Testis (tissue), 2 donors: ENCODE data around the gene KCNAB1.

Experiments
- POLR2A ChIP-seq: fragments of 450-650 bp; IDR thresholded peaks from one replicate; pipeline ENCODE4 v1.6.1; 2017; ENCODE audit warnings: antibody characterized with exemption, mild to moderate bottlenecking, moderate library complexity
- TF ChIP-seq, protein P1 (sequence below), 3 experiments: fragments of 450-650 bp in 2 of 3; fragments of 200-600 bp in 1 of 3; sonication (generic) in 1 of 3; IDR thresholded peaks; one replicate each; pipeline ENCODE4 v1.5.1; 2016 to 2019; ENCODE audit warnings: antibody characterized with exemption in 3 of 3, mild to moderate bottlenecking in 2 of 3, moderate library complexity in 1 of 3

DNA sequence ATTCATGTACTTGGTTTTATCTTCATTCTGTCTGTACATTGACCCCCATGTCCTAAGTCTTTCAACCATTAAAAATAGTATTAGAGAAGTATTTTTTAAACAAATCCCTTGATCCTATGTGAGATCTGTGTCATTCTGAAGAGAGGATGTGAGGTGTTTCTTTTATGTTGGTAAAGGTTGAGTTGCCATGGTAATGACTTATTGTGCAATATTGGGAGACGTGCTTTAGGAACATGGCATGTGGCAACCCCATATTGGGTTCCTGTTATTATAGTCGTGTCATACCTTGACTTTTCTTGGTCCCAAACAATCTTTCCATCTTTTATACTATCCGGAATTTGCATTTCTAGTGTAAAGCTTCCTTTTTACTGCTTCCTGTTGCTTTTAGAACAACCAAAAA, 203.1 kb downstream of the KCNAB1 start:
- TF ChIP-seq, protein P1, sequence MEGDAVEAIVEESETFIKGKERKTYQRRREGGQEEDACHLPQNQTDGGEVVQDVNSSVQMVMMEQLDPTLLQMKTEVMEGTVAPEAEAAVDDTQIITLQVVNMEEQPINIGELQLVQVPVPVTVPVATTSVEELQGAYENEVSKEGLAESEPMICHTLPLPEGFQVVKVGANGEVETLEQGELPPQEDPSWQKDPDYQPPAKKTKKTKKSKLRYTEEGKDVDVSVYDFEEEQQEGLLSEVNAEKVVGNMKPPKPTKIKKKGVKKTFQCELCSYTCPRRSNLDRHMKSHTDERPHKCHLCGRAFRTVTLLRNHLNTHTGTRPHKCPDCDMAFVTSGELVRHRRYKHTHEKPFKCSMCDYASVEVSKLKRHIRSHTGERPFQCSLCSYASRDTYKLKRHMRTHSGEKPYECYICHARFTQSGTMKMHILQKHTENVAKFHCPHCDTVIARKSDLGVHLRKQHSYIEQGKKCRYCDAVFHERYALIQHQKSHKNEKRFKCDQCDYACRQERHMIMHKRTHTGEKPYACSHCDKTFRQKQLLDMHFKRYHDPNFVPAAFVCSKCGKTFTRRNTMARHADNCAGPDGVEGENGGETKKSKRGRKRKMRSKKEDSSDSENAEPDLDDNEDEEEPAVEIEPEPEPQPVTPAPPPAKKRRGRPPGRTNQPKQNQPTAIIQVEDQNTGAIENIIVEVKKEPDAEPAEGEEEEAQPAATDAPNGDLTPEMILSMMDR (IDR thresholded peaks at IDR 0.05), result no peak
- TF ChIP-seq POLR2A, result no peak
